Memory B cell (primary cell): ENCODE measurements around the gene ASB2.
A peak's percentile ranks its signal among the peaks of the same experiment; 100 is the strongest.

Experiments
- ATAC-seq: fragments of 150-1000 bp; cut with Tn5 transposase; 2 replicates; pipeline ENCODE4 v1.10.0; 2021; ENCODE audit warnings: low read depth, mild to moderate bottlenecking, moderate library complexity
- DNase-seq, 2 donors: peaks; one replicate each; pipeline ENCODE4 v3.0.0; 2022; ENCODE audit warnings: low spot score in 2 of 2
- H3K27ac Mint-ChIP-seq: one replicate; pipeline ENCODE4 v1.8.0; 2022; ENCODE audit warnings: mild to moderate bottlenecking, moderate library complexity, mixed read lengths
- H3K27me3 Mint-ChIP-seq: one replicate; pipeline ENCODE4 v1.8.0; 2022; ENCODE audit warnings: mixed read lengths
- H3K36me3 Mint-ChIP-seq: one replicate; pipeline ENCODE4 v1.8.0; 2022; ENCODE audit warnings: mild to moderate bottlenecking, mixed read lengths
- H3K4me1 Mint-ChIP-seq: one replicate; pipeline ENCODE4 v1.8.0; 2022; ENCODE audit warnings: mixed read lengths
- H3K4me3 Mint-ChIP-seq: one replicate; pipeline ENCODE4 v1.8.0; 2022; ENCODE audit warnings: mild to moderate bottlenecking, moderate library complexity, mixed read lengths
- H3K9me3 Mint-ChIP-seq: one replicate; pipeline ENCODE4 v1.8.0; 2022; ENCODE audit warnings: mixed read lengths

ASB2 gene, protein sequence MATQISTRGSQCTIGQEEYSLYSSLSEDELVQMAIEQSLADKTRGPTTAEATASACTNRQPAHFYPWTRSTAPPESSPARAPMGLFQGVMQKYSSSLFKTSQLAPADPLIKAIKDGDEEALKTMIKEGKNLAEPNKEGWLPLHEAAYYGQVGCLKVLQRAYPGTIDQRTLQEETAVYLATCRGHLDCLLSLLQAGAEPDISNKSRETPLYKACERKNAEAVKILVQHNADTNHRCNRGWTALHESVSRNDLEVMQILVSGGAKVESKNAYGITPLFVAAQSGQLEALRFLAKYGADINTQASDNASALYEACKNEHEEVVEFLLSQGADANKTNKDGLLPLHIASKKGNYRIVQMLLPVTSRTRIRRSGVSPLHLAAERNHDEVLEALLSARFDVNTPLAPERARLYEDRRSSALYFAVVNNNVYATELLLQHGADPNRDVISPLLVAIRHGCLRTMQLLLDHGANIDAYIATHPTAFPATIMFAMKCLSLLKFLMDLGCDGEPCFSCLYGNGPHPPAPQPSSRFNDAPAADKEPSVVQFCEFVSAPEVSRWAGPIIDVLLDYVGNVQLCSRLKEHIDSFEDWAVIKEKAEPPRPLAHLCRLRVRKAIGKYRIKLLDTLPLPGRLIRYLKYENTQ

DNA sequence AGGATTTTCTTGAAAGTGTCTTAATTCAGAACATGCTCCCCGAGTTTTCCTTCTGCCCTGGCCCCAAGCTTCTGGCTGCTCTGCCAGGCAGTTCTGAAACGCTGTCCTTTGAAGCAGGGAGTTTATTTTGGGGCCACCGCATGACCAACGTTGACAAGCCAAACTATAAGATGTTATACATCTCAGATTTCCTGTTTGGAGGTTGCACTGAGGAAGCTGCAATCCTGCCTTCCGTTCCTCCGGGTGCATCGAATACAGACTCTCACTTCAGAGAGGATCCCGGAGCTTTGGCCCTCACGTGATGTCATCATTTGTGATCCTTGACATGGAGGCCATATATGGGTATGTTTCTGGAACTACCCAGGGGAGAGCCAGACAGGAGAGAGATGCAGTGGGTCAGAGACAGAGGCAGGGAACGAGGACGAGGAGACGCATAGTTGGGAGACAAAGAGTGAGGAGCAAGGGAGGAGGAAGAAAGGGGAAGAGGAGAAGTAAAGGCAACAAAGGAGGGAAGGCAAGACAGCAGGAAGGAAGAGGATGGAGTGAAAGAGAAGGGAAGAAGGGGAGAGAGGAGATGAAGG is at the start of gene ASB2:
ASB2 (minus strand) TSS at position 94 of the 581 bp plus-strand sequence. CDS start 12,031 bp downstream, outside the sequence.
- Mint-ChIP-seq H3K27ac (no peak within 1 kb of the TSS), H3K4me3 (peak within 1 kb of the TSS; percentile 60), H3K9me3 (peaks cover 5% of the 10 kb centered on the region), H3K36me3 (peaks cover 4% of the 10 kb centered on the region), H3K27me3 (peaks cover 21% of the 10 kb centered on the region), H3K4me1 (peaks cover 22% of the 10 kb centered on the region)
- ATAC-seq: no peak
- no peak for DNase-seq

DNA sequence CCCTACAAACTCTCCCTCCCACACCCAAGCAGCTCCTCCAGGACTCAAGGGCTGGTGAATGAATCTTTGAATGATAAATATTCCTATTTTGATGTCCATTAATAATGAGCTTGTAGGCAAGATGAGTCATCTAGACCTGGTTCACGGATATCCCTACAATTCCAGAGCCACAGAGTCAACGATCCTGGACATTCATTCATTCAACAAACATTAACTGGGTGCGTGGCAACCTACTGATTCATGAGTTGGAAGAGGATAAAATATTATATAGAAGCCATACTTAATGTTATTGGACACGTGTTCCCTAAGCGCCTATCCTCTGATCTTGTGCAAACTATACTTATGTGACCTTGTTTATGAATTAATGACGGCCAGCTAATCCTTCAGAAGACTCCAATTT is 49.4 kb upstream of the ASB2 start:
- Mint-ChIP-seq H3K4me1 (peaks cover 9% of the 10 kb centered on the region), H3K27me3 (peaks cover 16% of the 10 kb centered on the region), H3K9me3 (no peaks in the 10 kb centered on the region), H3K36me3 (no peaks in the 10 kb centered on the region), H3K4me3 (peak overlapping the region; percentile 78), H3K27ac (peak overlapping the region; percentile 26)
- no peak for ATAC-seq
- no peak for DNase-seq

DNA sequence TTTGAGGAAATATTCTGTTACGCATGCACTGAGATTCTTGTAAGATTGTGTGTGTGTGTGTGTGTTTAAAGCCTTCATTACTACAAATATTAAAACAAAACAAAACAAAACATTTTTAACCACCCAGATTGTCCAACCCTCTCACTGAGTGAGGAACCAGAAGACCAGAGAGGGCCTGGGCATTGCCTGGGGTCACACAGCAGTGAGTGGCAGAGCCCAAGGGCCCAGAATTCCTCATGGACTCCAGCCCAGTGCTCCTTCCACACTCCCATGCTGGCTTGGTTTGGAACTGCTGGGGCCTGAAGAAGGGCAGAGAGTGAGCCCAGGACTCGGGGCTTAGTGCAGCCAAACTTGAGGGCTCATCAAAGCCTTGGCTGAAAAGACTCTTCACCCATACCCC is 48.2 kb upstream of the ASB2 start:
- no peak for DNase-seq
- ATAC-seq: no peak
- Mint-ChIP-seq H3K27ac (no peak overlapping the region), H3K4me3 (no peak overlapping the region), H3K4me1 (peaks cover 9% of the 10 kb centered on the region), H3K27me3 (peaks cover 23% of the 10 kb centered on the region), H3K9me3 (no peaks in the 10 kb centered on the region), H3K36me3 (no peaks in the 10 kb centered on the region)

DNA sequence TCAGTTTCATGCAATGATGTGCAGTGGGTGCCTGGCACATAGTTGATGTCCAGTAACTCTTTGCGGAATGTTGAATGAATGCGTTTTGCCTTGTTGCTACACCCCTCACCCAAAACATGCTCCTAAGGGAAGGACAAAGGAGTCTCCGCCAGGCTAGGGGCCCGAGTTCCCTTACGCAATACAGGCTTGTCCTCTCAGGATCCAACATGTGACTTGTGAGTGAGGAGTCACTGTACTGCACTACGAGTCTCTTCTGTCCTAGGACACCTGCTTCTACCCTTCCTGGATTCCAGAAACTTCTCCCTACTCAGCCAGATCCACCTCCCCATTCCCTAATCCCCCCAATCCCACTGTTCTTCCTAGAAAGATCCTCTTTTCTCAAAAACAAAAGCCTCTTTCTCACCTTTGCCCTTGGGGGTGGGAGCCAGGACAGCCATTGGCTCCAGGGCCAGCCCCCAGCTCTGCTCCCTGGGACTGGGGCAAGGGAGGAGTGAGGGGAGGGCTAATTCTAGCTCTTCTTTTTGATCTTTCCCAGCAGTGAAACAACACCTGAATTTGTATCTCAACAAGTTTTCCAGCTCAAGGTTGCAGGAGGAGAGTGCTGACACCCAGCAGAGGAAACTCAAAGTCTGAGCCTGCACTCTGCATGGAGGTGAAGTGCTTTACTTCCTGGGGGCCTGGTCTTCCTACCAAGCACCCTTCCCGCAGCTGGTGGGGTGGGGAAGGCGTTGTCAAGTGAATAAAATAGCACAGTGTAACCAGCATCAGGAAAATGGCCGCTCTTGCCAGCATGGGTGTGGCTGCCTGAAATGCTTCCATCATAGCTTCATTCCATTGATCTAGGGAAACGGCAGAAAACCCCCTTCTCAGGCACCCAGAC is 46.4 kb upstream of the ASB2 start:
- H3K27me3 Mint-ChIP-seq: peaks cover 25% of the 10 kb centered on the region
- no peak overlapping the region for H3K4me3 Mint-ChIP-seq
- H3K27ac Mint-ChIP-seq: no peak overlapping the region

DNA sequence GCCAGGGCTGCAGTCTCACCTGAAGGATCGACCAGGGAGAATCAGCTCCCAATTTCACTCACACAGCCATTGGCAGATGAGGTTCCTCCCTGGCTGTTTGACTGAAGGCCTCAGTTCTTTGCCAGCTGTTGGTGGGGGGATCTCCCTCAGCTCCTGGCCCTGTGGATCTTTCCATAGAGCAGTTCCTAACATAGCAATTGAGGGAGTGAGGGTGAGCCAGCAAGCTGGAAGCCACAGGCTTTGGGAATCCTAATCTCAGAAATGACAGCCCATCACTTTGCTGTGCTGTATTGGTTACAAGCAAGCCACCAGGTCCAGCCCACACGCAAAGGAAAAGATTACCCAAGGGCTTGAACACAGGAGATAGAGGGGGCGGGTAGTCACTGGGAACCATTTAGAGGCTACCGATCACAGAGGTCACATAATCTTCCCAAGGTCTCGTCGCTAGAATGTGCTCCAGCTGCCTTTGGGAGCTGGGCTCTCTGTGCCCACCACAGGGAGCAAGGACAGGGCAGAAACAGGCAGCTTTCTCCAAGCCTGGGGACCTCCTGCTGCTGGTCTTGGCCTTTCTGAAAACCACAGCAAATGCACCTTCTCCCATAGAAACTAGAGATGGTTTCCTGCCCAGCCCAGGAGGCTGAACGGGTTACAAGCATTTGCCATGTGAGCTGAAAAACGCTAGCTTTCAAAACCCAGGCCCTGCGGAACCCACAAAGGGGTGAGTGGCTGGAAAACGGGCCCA is 45.2 kb upstream of the ASB2 start:
- Mint-ChIP-seq H3K9me3 (no peaks in the 10 kb centered on the region), H3K27me3 (peaks cover 29% of the 10 kb centered on the region)
- no peak for ATAC-seq

More for the DNA sequence above, 46.4 kb upstream of the ASB2 start:
- DNase-seq: no peak
- Mint-ChIP-seq H3K9me3 (no peaks in the 10 kb centered on the region), H3K36me3 (no peaks in the 10 kb centered on the region), H3K4me1 (peaks cover 6% of the 10 kb centered on the region)
- ATAC-seq: no peak

DNA sequence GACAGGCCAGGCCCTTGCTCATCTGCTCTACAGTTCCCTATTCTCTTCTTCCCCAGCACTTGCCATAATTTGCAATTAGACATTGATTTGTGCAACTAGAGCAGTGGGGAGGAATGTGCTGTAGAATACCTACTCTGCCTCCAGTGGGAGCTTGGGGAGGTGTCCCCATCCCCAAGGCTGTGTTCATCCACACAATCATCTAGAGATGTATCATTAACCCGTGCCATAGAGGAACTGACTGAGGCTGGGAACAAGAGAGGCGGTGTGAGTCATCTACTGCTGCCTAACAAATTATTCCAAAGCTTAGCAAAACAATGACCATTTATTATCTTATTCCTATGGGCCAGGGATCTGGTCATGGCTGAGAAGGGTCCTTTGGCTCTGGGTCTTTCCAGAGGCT is 44.6 kb upstream of the ASB2 start:
- H3K4me3 Mint-ChIP-seq: no peak overlapping the region
- H3K9me3 Mint-ChIP-seq: no peaks in the 10 kb centered on the region
- DNase-seq: no peak
- peaks cover 31% of the 10 kb centered on the region for H3K27me3 Mint-ChIP-seq
- no peak for ATAC-seq
- peaks cover 4% of the 10 kb centered on the region for H3K4me1 Mint-ChIP-seq
- H3K27ac Mint-ChIP-seq: no peak overlapping the region
- no peaks in the 10 kb centered on the region for H3K36me3 Mint-ChIP-seq

More for the DNA sequence above, 45.2 kb upstream of the ASB2 start:
- H3K4me1 Mint-ChIP-seq: peaks cover 6% of the 10 kb centered on the region
- no peak for DNase-seq
- H3K4me3 Mint-ChIP-seq: no peak overlapping the region
- no peaks in the 10 kb centered on the region for H3K36me3 Mint-ChIP-seq
- H3K27ac Mint-ChIP-seq: no peak overlapping the region

DNA sequence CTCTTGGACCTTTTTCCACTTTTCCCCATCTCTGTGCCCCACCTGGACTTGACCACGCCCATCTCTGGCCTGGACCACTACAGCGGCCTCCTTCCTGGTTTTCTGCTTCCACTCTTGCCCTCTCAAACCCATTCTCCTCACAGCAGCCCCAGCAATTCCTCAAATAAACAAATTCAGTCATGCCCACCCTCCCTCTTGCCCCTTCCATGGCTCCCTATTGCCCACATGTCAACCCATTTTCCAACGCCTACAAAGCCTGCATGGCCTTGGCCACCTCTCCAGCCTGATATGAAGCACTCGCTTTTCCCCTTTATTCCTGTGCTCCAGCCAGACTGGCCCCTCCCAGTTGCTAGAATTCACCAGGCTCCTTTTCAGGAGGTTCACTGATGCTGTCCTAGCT is 43.9 kb upstream of the ASB2 start:
- no peak overlapping the region for H3K4me3 Mint-ChIP-seq
- no peak overlapping the region for H3K27ac Mint-ChIP-seq
- no peak for ATAC-seq
- no peaks in the 10 kb centered on the region for H3K9me3 Mint-ChIP-seq
- H3K4me1 Mint-ChIP-seq: no peaks in the 10 kb centered on the region
- no peaks in the 10 kb centered on the region for H3K36me3 Mint-ChIP-seq
- peaks cover 31% of the 10 kb centered on the region for H3K27me3 Mint-ChIP-seq
- DNase-seq: no peak

DNA sequence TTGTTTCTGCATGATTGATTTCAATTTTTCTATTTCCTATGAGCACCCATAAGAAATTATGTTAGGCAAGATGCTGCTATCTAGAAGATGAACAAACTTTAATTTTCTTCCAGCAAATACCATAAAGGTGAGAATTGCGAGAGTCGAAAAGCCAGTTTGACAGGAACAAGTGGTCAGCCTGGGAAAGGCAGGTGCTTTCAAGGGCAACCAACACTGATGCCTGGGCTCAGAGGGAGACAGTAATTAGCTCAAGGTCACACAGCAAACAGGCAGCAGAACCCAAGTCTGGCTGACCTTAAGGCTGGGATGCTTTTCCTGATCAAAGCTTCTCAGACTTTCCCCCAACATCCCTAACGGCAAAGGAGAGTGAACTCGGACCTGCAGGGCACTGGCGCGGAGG is 43.0 kb upstream of the ASB2 start:
- DNase-seq (no peak), ATAC-seq (no peak)
- Mint-ChIP-seq H3K9me3 (no peaks in the 10 kb centered on the region), H3K4me1 (no peaks in the 10 kb centered on the region), H3K4me3 (no peak overlapping the region), H3K27me3 (peaks cover 29% of the 10 kb centered on the region), H3K27ac (no peak overlapping the region), H3K36me3 (no peaks in the 10 kb centered on the region)

DNA sequence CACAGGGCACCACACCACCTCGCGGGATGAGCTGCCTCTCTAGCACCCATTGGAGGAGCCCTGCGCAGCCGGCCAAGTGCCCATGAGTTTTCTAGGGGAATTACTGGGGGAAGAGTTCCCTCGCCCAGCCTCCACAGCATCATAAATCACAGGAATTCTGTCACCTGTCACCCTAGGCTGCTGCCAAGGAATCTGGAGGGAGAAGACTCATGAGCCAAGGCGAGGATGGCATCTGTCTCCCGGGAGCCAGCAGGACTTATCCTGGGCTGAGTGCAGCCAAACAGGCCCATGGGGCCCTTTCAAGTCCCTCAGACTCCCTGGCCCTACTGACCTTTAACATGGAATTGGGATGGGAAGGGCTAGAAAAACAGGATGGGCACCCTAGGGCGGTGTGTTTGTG is 41.9 kb upstream of the ASB2 start:
- ATAC-seq: no peak
- H3K4me1 Mint-ChIP-seq: no peaks in the 10 kb centered on the region
- no peaks in the 10 kb centered on the region for H3K9me3 Mint-ChIP-seq
- peaks cover 31% of the 10 kb centered on the region for H3K27me3 Mint-ChIP-seq
- no peaks in the 10 kb centered on the region for H3K36me3 Mint-ChIP-seq
- DNase-seq: no peak
- no peak overlapping the region for H3K27ac Mint-ChIP-seq
- H3K4me3 Mint-ChIP-seq: no peak overlapping the region

DNA sequence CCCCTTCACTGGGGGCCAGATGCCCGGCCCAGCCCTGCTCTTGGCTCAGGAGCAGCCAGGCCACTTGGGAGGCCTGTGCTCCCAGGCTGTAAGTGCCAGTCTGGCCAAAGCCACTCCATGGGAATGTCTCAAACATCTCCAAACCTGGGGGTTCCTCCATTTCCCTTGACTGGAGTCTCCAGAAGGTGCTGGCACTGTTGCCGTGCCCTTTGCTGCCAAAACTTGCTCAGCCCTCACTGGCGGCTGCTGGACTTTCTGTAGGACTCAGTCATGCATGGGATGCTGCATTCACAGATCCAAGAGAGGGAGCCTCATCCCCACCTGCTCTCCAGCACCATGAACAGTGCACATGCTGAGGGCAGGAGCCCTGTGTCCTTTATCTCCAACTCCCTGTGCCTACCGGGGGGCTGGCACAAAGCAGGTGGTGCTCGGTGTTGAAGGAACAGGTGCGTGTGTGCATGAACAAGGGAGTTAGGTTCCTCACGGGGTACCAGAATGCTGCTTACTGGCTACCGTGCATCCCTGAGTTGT is 40.1 kb upstream of the ASB2 start:
- Mint-ChIP-seq H3K36me3 (no peaks in the 10 kb centered on the region), H3K27ac (no peak overlapping the region), H3K4me1 (peaks cover 3% of the 10 kb centered on the region), H3K27me3 (peaks cover 24% of the 10 kb centered on the region), H3K4me3 (no peak overlapping the region), H3K9me3 (no peaks in the 10 kb centered on the region)
- no peak for DNase-seq
- ATAC-seq: no peak

DNA sequence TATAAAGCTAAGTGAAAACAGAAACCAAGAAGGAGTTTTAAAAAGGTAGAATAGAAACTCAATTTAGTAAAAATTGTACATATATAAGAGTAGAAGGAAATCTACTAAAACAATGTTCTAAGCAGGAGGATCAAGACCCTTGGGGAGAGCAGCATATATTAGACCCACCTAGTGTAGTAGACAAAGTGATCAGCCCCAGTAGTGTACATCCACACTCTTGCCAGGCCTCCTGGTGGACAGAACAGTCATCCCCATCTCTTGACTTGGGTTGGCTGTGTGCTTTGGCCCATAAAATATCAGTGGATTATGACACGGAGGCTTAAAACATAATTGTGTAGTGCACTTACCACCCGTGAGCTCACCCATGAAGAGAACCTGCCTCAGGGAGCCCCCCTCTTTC is 38.9 kb upstream of the ASB2 start:
- ATAC-seq: no peak
- Mint-ChIP-seq H3K9me3 (no peaks in the 10 kb centered on the region), H3K27me3 (peaks cover 20% of the 10 kb centered on the region), H3K4me1 (peaks cover 3% of the 10 kb centered on the region), H3K4me3 (no peak overlapping the region), H3K27ac (no peak overlapping the region), H3K36me3 (no peaks in the 10 kb centered on the region)
- no peak for DNase-seq

DNA sequence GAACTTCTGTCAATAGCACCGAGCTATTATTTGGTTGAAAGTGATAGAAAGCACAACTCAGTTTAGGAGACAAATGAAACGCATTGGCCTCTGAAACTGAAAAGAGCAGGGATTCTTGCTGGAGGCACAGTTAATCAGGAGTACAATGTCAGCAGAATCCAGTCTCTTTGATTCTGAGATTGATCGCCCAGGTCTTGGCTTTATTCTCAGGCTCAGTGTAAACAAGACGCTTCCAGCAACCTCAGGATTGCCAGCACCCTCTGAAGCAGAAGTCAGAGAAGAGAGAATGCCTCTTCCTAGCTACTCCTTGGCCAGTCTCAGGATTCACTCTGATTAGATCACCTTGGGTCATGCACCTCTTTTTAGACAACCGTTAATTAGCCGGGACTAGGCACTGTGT is 38.0 kb upstream of the ASB2 start:
- Mint-ChIP-seq H3K27ac (no peak overlapping the region), H3K36me3 (no peaks in the 10 kb centered on the region), H3K4me1 (peaks cover 3% of the 10 kb centered on the region), H3K9me3 (no peaks in the 10 kb centered on the region), H3K27me3 (peaks cover 21% of the 10 kb centered on the region), H3K4me3 (no peak overlapping the region)
- ATAC-seq (no peak), DNase-seq (no peak)

DNA sequence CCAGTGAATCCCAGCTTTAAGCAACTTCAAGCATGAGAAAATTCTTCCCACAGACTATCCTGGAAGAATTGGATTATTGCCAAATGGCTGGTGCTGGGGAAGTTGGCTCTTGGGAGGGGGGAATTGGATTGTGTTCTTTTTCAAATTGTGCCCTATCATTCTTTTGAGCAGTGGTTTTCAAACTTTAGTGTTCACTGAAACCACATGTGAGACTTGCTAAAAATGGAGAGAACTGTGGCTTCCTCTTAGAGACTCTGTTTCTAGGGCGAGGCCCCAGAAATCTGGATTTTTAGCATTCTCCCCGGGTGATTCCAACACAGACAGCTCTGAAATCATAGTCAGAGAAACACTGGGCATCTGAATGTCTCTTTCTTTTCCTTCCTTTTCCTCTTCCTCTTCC is 35.4 kb upstream of the ASB2 start:
- no peak overlapping the region for H3K27ac Mint-ChIP-seq
- DNase-seq: no peak
- no peak for ATAC-seq
- no peaks in the 10 kb centered on the region for H3K36me3 Mint-ChIP-seq
- peaks cover 19% of the 10 kb centered on the region for H3K27me3 Mint-ChIP-seq
- H3K4me1 Mint-ChIP-seq: peaks cover 3% of the 10 kb centered on the region
- no peaks in the 10 kb centered on the region for H3K9me3 Mint-ChIP-seq
- no peak overlapping the region for H3K4me3 Mint-ChIP-seq
